NB4 (cell line): ENCODE measurements around the gene AGAP1.

Source experiments
- DNase-seq: peaks from one replicate; pipeline ENCODE4 v3.0.0; 2010; ENCODE audit warnings: low read depth
- H3K4me3 ChIP-seq: one replicate; pipeline ENCODE4 v1.5.1; 2011; ENCODE audit warnings: mild to moderate bottlenecking, low read depth, low read length, moderate library complexity
- CTCF ChIP-seq: IDR thresholded peaks from one replicate; pipeline ENCODE4 v1.5.1; 2012; ENCODE audit warnings: low read depth, low read length
- MAX ChIP-seq: IDR thresholded peaks from 2 replicates; pipeline ENCODE4 v1.6.1; 2011; ENCODE audit warnings: low read depth, low read length
- MYC ChIP-seq: IDR thresholded peaks from 2 replicates; pipeline ENCODE4 v1.6.1; 2011; ENCODE audit warnings: low read depth, low read length
- POLR2A ChIP-seq: IDR thresholded peaks from 2 replicates; pipeline ENCODE4 v1.6.1; 2011; ENCODE audit warnings: mild to moderate bottlenecking; ENCODE audit not compliant: insufficient read length; ENCODE audit errors: extremely low read depth

AGAP1 gene

GRCh38 chr2:235592836-235593235 lies 99.0 kb downstream of the AGAP1 start:
- TF ChIP-seq POLR2A (no peak), MYC (no peak), CTCF (no peak), MAX (no peak)

GRCh38 chr2:235594041-235594440 lies 100.2 kb downstream of the AGAP1 start:
- DNase-seq = peak; percentile 81
- TF ChIP-seq CTCF (peak; percentile 33), POLR2A (no peak), MAX (no peak)
- H3K4me3 ChIP-seq = no peak overlapping the region

More at GRCh38 chr2:235592836-235593235, 99.0 kb downstream of the AGAP1 start:
- DNase-seq = no peak
- H3K4me3 ChIP-seq = no peak overlapping the region

- DNase-seq = no peak
- H3K4me3 ChIP-seq = no peak overlapping the region
Measured at GRCh38 chr2:235594964-235595363, 101.1 kb downstream of the AGAP1 start.

GRCh38 chr2:235595422-235596010 lies 101.7 kb downstream of the AGAP1 start:
- no peak overlapping the region for H3K4me3 ChIP-seq
- TF ChIP-seq POLR2A = no peak
- peak; percentile 92 for TF ChIP-seq CTCF
- TF ChIP-seq MAX = no peak
- 0 out of 2 replicates have a peak, but pooled peaks have one; percentile 37 for TF ChIP-seq MYC
- DNase-seq = peak; percentile 79

More at GRCh38 chr2:235594964-235595363, 101.1 kb downstream of the AGAP1 start:
- TF ChIP-seq MAX (no peak), MYC (no peak), POLR2A (no peak), CTCF (no peak)

- H3K4me3 ChIP-seq = no peak overlapping the region
- TF ChIP-seq CTCF (no peak), POLR2A (no peak), MYC (no peak), MAX (no peak)
- no peak for DNase-seq
Measured at GRCh38 chr2:235596272-235596671, 102.4 kb downstream of the AGAP1 start.
